Stimulated activated CD8-positive, alpha-beta memory T cell treated with anti-CD3 and anti-CD28 coated beads, Interleukin-4, amount 100 ng/mL, for 4 hours (primary cell): ENCODE data around the gene TATDN2.
"Not testable (repeated sequence)": the region's sequence is repeated elsewhere in the genome, so short reads cannot be mapped to it uniquely, and the experiment has no call there.

ENCODE experiments used
- DNase-seq, 2 donors: peaks; one replicate each; pipeline ENCODE4 v3.0.0-alpha.2; 2020; ENCODE audit warnings: low read depth in 2 of 2, low spot score in 1 of 2

Gene TATDN2

GRCh38 chr3:10266936-10267335, 18.7 kb downstream of the TATDN2 start:
- DNase-seq, result not testable (repeated sequence)

GRCh38 chr3:10268116-10268515, 19.9 kb downstream of the TATDN2 start:
- no peak for DNase-seq

- no peak for DNase-seq
Observed at GRCh38 chr3:10268930-10269329, 20.7 kb downstream of the TATDN2 start.

GRCh38 chr3:10269443-10269842, 21.2 kb downstream of the TATDN2 start:
- no peak for DNase-seq

DNA sequence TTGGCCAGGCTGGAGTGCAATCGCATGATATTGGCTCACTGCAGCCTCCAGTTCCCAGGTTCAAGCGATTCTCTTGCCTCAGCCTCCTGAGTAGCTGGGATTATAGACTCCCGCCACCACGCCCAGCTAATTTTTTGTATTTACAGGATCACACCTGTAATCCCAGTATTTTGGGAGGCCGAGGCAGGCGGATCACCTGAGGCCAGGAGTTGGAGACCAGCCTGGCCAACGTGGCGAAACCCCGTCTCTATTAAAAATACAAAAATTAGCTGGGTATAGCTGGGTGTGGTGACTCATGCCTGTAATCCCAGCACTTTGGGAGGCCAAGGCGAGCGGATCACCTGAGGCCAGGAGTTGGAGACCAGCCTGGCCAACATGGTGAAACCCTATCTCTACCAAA, 24.2 kb downstream of the TATDN2 start:
- DNase-seq, result not testable (repeated sequence)

- no peak for DNase-seq
Observed at GRCh38 chr3:10272977-10273376, 24.7 kb downstream of the TATDN2 start.

GRCh38 chr3:10273702-10274305, 25.5 kb downstream of the TATDN2 start:
- DNase-seq, result no peak

DNA sequence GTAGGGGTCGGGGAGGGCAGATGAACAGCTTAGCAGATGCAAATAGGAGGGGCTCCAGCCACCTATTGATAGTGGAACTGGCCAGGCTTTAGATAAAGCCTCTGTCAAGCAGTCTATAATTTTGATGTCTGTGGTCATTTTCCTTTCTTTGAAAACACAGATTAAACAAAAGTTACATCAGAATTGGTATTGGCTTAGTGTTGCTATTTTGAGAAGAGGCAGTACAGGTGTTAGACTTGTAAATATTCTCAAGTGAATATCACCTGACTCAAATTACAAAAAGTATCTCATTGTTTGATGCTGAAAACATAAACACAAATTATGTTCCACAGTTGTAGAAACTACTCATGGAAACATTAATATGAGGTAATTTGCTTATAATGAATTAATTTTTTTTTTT, 26.3 kb downstream of the TATDN2 start:
- DNase-seq, result no peak

GRCh38 chr3:10277115-10277625, 28.9 kb downstream of the TATDN2 start:
- no peak for DNase-seq

GRCh38 chr3:10278501-10278900, 30.2 kb downstream of the TATDN2 start:
- DNase-seq, result no peak

DNA sequence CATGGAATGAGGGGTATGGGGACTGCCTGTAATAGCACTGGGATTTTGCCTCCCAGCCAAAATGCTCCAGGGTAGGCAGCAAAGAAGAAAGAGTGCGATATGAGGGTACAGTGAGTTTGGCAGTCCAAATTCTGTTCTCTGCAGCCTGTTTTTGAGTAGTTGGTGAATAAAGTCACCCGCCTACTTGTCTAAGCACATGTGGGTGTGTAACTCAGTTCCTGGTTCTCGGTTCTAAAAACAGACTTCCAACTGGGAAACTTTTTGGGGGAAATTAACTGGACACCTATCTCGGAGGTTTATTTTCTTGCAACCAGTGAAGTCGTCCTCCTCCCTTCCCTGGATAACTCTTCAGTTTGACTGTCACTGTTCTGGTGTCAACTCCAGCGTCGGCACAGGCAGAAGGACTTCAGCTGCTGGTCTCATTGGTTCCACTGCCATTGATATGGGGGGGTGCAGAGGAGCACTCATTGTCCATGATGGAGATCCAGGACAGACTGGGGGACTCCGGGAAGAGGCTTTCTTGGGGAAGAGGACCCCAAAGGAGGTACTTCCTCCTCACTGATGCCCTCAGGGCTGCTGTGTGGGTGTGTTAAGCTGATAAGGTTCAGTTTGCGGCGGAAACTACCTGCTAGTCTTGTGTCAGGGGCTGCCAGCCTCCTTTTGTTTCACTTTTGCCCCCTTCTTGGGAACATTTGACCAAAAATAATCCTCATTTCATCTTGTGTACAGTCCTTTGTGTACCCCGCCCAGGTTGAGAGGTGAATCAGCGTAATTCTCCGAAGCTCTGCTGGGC, 31.3 kb downstream of the TATDN2 start:
- no peak for DNase-seq

DNA sequence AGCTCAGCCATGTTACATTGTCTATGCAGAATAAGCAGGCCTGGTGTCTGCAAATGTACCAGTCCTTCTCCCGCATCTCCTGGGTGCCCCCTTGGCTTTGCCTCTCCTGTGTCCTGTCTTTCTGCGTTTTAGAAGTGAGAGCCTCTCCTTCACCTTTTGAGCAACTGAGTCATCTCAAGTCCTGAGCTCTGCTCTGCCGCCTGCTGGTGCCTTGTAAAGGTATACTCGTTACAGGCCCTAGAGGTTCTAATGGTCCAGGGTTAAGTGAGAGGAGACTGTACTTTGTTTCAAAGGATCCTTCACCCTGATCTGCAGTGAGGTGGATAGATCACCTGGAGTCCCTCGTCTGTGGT, 31.9 kb downstream of the TATDN2 start:
- no peak for DNase-seq

DNA sequence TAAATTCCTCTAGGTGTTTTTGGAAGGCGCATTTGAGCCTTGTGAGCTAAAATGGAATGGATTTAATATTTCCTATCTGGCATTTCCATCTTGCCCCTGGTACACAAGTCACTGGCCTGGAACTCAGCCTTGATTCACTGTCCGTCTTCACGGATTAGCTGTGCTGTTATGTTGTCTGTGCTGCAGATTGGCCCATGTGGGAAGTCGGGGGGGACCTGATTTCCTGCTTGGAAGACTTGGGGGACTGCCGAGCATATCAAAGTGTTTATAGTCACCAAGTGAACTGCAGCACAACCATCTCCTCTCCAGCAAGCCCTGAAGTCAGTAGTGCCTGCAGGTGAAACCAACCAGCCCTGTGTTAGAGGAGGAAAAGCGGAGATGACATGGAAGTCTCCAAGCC, 32.3 kb downstream of the TATDN2 start:
- DNase-seq, result no peak

- no peak for DNase-seq
Observed at GRCh38 chr3:10281951-10282350, 33.7 kb downstream of the TATDN2 start.

- DNase-seq, result no peak
Observed at GRCh38 chr3:10283638-10284037, 35.4 kb downstream of the TATDN2 start.

GRCh38 chr3:10284496-10284895, 36.2 kb downstream of the TATDN2 start:
- DNase-seq, result peak in 1 of 2 donors; percentile 9

DNA sequence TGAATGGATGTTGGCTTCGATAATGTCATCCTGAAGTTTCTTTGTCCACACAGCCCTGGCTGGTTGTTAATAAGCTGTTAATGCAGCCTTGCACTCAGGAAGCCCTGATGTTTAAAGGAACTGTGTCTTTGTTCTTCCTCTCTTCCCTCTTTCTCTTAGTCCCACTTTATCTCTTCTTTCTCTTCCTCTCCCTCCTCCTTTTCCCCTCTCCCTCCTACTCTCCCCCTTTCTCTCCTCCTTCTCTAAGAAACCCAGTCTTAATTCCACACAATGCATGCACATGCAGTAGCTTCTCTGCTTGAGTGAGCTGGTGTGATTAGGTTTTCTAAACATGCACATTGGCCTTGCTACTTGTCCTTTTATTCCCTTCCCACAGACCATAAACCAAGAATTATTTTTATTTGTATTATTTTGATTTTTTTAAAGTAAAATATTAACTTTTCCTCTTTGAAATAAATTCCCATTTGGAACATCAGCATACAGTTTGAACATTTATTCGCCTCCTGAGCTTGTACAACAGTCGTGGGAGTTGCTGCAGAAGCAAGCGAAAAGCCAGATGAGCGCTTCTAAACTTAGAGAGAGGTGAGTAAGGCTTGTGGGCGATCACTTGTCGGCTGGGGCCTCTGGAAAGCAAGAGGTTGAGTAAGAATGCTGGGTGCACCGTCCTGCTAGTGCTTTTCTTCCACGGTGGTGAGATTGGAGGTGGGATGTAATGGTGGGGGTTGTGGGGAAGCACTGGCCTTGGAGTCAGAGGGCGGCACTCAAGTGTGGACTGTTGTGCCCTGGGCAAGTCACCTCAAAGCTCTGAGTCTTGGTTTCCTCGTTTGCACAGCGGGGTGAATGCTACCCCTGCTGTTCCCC, 37.2 kb downstream of the TATDN2 start:
- no peak for DNase-seq

DNA sequence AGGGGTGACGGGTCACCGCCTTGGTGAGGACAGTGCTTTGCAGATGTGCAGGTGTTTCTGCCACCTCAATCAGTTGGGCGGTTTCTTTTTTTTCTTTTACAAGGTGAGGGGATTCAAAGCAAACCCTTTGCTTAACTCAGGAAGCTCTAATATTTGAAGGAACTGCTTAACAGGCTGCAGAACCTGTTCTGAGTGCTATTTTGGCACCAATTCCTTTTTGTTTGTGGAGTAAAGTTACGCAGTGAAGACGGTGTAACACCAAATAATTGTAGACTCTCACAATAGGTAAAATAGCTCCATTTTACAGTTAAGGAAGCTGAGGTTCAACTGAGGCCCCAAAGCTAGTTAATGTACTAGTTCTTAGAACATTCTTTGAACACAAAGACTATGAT, 37.9 kb downstream of the TATDN2 start:
- no peak for DNase-seq

GRCh38 chr3:10286596-10287295, 38.5 kb downstream of the TATDN2 start:
- no peak for DNase-seq

GRCh38 chr3:10287936-10288574, 39.8 kb downstream of the TATDN2 start:
- DNase-seq, result no peak

DNA sequence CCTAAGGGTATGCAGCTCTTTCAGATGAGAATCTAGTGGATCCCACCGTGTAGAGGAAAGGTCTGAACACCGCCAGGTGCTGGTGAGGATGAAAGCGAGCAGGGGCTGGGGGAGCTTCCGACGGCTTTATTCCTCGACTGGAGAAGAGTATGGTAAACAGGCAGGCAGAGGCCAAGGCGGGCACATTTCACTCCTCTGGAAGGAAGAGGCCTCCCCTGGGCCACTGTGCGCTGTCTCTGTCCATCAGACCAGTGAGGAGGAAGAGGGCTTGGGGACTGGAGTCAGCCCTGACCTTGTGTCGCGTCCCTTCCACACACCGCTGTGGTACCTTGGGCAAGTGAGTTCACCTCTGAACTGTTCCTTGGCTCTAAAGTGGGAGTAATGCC, 40.3 kb downstream of the TATDN2 start:
- no peak for DNase-seq
